CD8-positive, alpha-beta memory T cell (primary cell): Measurements from ENCODE around the gene ATP2B3. TPM values are rescaled to one million over a fixed set of nuclear protein-coding genes. Genes with fewer than 3 reads are reported as not detected.
A peak's percentile ranks its signal among the peaks of the same experiment; 100 is the strongest.

Experiments used
- CTCF ChIA-PET: fragments of 350-600 bp; sonication (Branson Sonifier 250); formaldehyde crosslinking; loops from one replicate; lab custom pipeline; 2021; ENCODE audit warnings: antibody characterized with exemption; lab: Charles Lee
- POLR2A ChIA-PET: fragments of 350-600 bp; sonication (Branson Sonifier 250); formaldehyde crosslinking; loops from one replicate; lab custom pipeline; 2021; ENCODE audit warnings: antibody characterized with exemption; lab: Charles Lee
- DNase-seq, 5 donors: peaks; one replicate each; pipeline versions ENCODE4 v3.0.0 to v3.0.0-alpha.2; 2020 to 2022; ENCODE audit warnings: mixed read lengths in 1 of 5
- H3K27ac ChIP-seq: one replicate; pipeline ENCODE4 v1.7.0; 2013; ENCODE audit warnings: low read depth, mild to moderate bottlenecking, low read length, moderate library complexity
- H3K27me3 ChIP-seq: 2 replicates; pipeline ENCODE4 v1.7.0; 2013; ENCODE audit warnings: low read length, mild to moderate bottlenecking; ENCODE audit not compliant: insufficient read depth, poor library complexity, severe bottlenecking
- H3K36me3 ChIP-seq: 2 replicates; pipeline ENCODE4 v1.7.0; 2013; ENCODE audit warnings: mild to moderate bottlenecking, low read length, moderate library complexity; ENCODE audit not compliant: insufficient read depth
- H3K4me1 ChIP-seq: 2 replicates; pipeline ENCODE4 v1.7.0; 2013; ENCODE audit warnings: mild to moderate bottlenecking, low read length, moderate library complexity; ENCODE audit not compliant: insufficient read depth
- H3K4me3 ChIP-seq: 2 replicates; pipeline ENCODE4 v1.7.0; 2013; ENCODE audit warnings: mild to moderate bottlenecking, low read length
- H3K9me3 ChIP-seq: 2 replicates; pipeline ENCODE4 v1.7.0; 2013; ENCODE audit warnings: mild to moderate bottlenecking, low read length
- H3K27ac Mint-ChIP-seq, 8 donors: one replicate each; pipeline ENCODE4 v1.8.0; 2020 to 2021; ENCODE audit warnings: mixed read lengths in 8 of 8, mild to moderate bottlenecking in 6 of 8, inconsistent platforms in 3 of 8, moderate library complexity in 3 of 8
- H3K27me3 Mint-ChIP-seq, 2 donors: one replicate each; pipeline ENCODE4 v1.8.0; 2020 to 2021; ENCODE audit warnings: mixed read lengths in 2 of 2, mild to moderate bottlenecking in 1 of 2, moderate library complexity in 1 of 2
- H3K36me3 Mint-ChIP-seq, 3 donors: one replicate each; pipeline ENCODE4 v1.8.0; 2020 to 2021; ENCODE audit warnings: mixed read lengths in 3 of 3, inconsistent platforms in 1 of 3, mild to moderate bottlenecking in 1 of 3
- H3K4me1 Mint-ChIP-seq, 3 donors: one replicate each; pipeline ENCODE4 v1.8.0; 2020 to 2021; ENCODE audit warnings: mixed read lengths in 3 of 3, inconsistent platforms in 1 of 3, mild to moderate bottlenecking in 1 of 3
- H3K4me3 Mint-ChIP-seq, 7 donors: one replicate each; pipeline ENCODE4 v1.8.0; 2020 to 2021; ENCODE audit warnings: mixed read lengths in 7 of 7, mild to moderate bottlenecking in 6 of 7, moderate library complexity in 4 of 7, inconsistent platforms in 2 of 7
- H3K9me3 Mint-ChIP-seq, 5 donors: one replicate each; pipeline ENCODE4 v1.8.0; 2020 to 2022; ENCODE audit warnings: mixed read lengths in 5 of 5, mild to moderate bottlenecking in 3 of 5, moderate library complexity in 2 of 5, inconsistent platforms in 1 of 5
- polyA plus RNA-seq: library from polyadenylated mRNA; unstranded; fragments of 300-500 nt; fragmentation: Illumina TruSeq; gene quantifications from one replicate; pipeline ENCODE4 v1.2.3, GENCODE V29; 2021
- total RNA-seq, 2 experiments: library from RNA; stranded (reverse); gene quantifications; one replicate each; pipeline ENCODE4 v1.2.3, GENCODE V29; 2021

Gene ATP2B3
- total and polyA plus RNA-seq, 3 experiments from 2014 or later = not detected

DNA sequence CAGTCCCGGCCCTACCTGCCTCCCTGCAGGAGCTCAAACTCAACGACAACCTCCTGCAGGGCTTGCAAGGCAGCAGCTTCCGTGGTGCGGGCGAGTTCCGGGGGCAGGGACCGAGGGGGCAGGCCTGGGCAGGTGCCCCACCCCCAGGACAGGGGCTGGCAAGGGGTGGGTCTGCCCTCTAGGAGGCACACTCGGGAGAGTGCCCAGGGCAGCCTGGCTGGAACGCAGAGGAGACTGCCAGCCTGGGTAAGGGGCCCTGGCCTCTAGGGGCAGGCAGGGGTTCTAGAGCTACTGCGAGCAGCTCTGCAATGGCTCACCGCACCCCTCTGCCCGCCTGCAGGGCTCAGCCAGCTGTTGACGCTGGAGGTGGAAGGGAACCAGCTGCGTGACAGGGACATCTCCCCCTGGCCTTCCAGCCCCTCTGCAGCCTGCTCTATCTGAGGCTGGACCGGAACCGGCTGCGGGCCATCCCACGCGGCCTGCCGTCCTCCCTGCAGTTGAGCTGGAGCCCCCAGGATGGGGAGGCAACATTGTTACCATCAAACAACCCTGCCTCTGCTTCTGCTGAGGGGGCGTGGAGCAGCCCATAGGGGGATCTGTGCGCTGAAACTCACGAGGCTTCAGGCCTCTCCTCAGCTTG is 34.9 kb upstream of the ATP2B3 start:
- H3K27ac Mint-ChIP-seq = no peak overlapping the region
- no peaks in the 10 kb centered on the region for H3K36me3 Mint-ChIP-seq
- H3K4me3 Mint-ChIP-seq = no peak overlapping the region
- H3K9me3 ChIP-seq = no peaks in the 10 kb centered on the region
- ChIA-PET POLR2A (no interaction called here), CTCF (interaction anchor here (1.0 kb wide), 1 partner anchor 25 kb away, joined by 4 read pairs; no protein-coding TSS in a partner anchor)
- H3K4me1 ChIP-seq = no peaks in the 10 kb centered on the region
- no peak overlapping the region for H3K4me3 ChIP-seq
- H3K27me3 ChIP-seq = no peaks in the 10 kb centered on the region
- no peak for DNase-seq
- H3K27me3 Mint-ChIP-seq = no peaks in the 10 kb centered on the region
- H3K4me1 Mint-ChIP-seq = no peaks in the 10 kb centered on the region
- no peaks in the 10 kb centered on the region for H3K9me3 Mint-ChIP-seq
- no peak overlapping the region for H3K27ac ChIP-seq
- H3K36me3 ChIP-seq = no peaks in the 10 kb centered on the region

DNA sequence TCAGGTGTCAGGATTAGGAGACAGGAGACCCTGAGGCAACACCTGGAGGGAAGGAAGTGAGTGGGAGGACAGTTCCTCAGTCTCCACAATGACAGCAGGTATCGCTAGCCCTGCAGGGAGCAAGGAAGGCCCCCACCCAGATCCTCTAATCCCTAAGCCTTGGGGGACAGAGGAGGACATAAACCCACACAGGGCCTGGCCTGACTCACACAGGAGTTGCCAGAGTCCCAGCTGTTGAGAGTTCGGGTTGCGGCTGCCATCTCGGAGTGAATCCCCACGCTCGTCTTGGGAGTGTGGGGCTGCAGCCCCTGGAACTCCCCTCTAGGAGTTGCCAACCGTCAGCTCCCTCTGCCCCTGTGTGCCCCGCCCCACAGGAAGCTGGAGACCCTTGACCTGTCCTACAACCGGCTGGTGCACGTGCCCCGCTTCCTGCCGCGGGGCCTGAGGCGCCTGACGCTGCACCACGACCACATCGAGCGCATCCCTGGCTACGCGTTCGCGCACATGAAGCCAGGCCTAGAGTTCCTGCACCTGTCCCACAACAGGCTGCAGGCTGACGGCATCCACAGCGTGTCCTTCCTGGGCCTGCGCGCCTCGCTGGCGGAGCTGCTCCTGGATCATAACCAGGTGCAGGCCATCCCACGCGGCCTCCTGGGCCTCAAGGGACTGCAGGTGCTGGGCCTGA is 31.9 kb upstream of the ATP2B3 start:
- H3K9me3 ChIP-seq = no peaks in the 10 kb centered on the region
- no peak overlapping the region for H3K27ac ChIP-seq
- Mint-ChIP-seq H3K27me3 (no peaks in the 10 kb centered on the region), H3K36me3 (no peaks in the 10 kb centered on the region), H3K4me3 (no peak overlapping the region), H3K9me3 (no peaks in the 10 kb centered on the region), H3K4me1 (no peaks in the 10 kb centered on the region), H3K27ac (no peak overlapping the region)
- ChIA-PET CTCF (no interaction called here), POLR2A (no interaction called here)
- no peak for DNase-seq
- no peak overlapping the region for H3K4me3 ChIP-seq
- H3K27me3 ChIP-seq = no peaks in the 10 kb centered on the region
- H3K4me1 ChIP-seq = no peaks in the 10 kb centered on the region
- H3K36me3 ChIP-seq = no peaks in the 10 kb centered on the region

DNA sequence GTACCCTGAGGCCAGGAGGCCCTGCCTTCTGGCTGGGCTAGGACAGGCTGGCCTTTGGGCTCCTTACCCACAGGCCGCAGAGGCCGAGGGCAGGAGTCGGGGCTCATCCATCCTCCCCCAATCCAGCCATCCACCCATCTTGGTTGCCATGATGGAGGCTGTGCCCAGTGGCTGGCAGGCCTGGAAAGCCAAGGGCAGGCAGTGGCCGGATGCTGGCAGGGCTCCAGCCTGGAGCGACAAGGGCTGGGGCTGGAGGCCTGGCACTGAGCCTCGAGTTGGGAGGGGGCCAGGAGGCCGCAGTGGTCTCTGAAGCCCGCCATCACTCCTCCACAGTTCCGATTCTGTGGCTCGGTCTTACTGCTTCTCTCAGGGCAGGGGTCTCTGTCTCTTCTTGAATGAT is 31.3 kb upstream of the ATP2B3 start:
- Mint-ChIP-seq H3K9me3 (no peaks in the 10 kb centered on the region), H3K27me3 (no peaks in the 10 kb centered on the region)
- CTCF ChIA-PET = no interaction called here

DNA sequence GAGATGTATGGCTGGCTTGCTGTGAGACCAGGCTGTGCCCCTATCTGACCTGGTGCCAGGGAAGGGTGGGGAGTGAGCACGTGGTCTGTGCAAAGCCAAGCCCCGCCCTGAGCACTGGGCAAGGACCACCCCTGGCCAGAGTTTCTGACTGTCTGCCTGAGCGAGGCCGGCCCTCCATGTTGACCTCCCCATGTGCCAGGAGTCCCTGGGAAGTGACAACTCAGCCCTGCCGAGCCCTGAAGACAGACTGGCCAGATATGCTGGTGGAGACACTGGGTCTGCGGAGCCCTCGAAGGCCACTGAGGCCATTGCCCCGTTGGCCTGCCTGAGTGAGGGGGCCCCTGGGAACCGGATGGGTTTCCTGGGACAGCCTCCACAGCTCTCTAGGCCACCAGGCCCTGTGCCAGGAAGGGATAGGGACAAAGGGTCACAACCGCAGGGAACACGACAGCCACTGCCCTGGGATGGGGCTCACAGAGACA is 29.8 kb upstream of the ATP2B3 start:
- Histone ChIP-seq H3K4me3 (no peak overlapping the region), H3K27ac (no peak overlapping the region), H3K9me3 (no peaks in the 10 kb centered on the region), H3K36me3 (no peaks in the 10 kb centered on the region), H3K4me1 (no peaks in the 10 kb centered on the region), H3K27me3 (no peaks in the 10 kb centered on the region)
- ChIA-PET POLR2A (no interaction called here), CTCF (no interaction called here)
- Mint-ChIP-seq H3K4me3 (no peak overlapping the region), H3K36me3 (no peaks in the 10 kb centered on the region), H3K27ac (peak overlapping the region in 1 of 8 donors; percentile 50), H3K27me3 (no peaks in the 10 kb centered on the region), H3K4me1 (no peaks in the 10 kb centered on the region), H3K9me3 (no peaks in the 10 kb centered on the region)
- DNase-seq = no peak

More for the DNA sequence above, 31.3 kb upstream of the ATP2B3 start:
- no peak for DNase-seq
- Mint-ChIP-seq H3K36me3 (no peaks in the 10 kb centered on the region), H3K4me1 (no peaks in the 10 kb centered on the region), H3K4me3 (no peak overlapping the region), H3K27ac (no peak overlapping the region)
- Histone ChIP-seq H3K27me3 (no peaks in the 10 kb centered on the region), H3K27ac (no peak overlapping the region), H3K4me1 (no peaks in the 10 kb centered on the region), H3K4me3 (no peak overlapping the region), H3K36me3 (no peaks in the 10 kb centered on the region), H3K9me3 (no peaks in the 10 kb centered on the region)
- POLR2A ChIA-PET = no interaction called here

DNA sequence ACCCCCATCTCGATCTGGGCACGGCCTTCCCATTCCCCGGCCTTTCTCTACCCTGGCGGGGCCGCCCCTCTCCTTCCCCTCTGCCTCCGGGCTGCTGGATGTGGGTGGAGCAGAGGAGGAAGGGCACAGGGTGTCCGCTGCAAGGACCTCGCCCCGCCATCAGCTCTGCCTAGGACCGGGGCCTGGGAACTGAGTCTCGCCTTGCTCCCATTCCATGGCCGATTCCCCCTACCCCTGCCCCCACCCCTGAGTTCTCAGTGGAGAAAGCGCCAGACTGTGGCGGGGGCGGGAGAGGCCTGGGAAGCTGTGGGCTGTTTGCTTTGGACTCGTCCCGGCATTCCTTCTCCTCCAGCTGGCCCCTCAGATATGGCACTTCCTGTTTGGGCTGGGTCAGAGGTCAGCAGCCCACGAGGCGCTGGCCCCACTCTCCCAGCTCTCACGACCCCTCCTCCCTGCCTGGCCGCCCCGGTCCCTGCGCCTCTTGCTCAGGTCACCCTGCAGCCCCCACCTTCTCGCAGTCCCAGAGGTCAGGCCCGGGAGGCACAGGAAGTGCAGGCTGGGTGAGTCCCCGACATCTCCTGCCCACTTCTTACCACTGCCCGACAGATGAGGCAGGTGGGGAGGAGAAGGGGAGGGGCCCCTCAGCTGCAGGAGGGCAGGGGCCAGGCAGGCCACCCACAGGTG is 29.1 kb upstream of the ATP2B3 start:
- DNase-seq = no peak
- CTCF ChIA-PET = no interaction called here
- Histone ChIP-seq H3K27ac (no peak overlapping the region), H3K9me3 (no peaks in the 10 kb centered on the region), H3K4me1 (no peaks in the 10 kb centered on the region), H3K4me3 (no peak overlapping the region), H3K27me3 (no peaks in the 10 kb centered on the region), H3K36me3 (no peaks in the 10 kb centered on the region)
- POLR2A ChIA-PET = no interaction called here
- no peaks in the 10 kb centered on the region for H3K4me1 Mint-ChIP-seq
- no peaks in the 10 kb centered on the region for H3K27me3 Mint-ChIP-seq
- H3K27ac Mint-ChIP-seq = no peak overlapping the region
- H3K36me3 Mint-ChIP-seq = no peaks in the 10 kb centered on the region
- no peak overlapping the region for H3K4me3 Mint-ChIP-seq
- H3K9me3 Mint-ChIP-seq = no peaks in the 10 kb centered on the region

DNA sequence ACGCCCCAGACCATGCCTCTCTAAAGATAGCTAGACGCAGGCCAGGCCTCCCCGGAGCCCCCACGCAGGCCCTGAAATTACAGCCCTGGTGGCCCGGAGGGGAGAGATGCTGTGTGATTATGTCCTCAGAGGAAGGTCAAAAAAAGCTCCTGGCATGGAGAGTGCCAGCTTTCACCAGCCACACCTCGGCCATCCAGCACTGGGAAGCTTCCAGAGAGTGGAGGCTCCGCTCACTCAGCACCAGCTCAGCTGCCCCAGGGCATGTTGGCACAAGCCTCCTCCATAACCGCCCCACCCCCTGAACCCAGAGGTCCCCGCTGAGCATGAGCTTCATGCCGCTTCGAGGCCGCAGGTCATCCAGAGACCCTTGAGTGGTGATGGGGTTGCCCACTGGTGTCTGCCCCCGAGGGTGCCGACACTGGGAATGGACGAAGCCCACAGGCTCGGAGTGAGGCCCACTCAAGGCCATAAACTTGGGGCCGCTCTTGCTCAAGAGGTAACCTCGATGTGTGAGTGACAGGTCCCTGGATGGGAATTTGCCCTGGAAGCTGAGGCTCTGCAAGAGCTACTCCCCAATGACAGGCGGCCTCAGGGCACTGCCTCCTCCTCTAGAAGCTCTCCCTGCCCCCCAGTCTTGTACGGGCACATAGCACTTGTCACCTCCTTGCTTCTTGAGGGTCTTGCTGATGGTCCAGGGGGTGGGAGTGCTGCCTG is 27.1 kb upstream of the ATP2B3 start:
- POLR2A ChIA-PET = no interaction called here
- CTCF ChIA-PET = interaction anchor here (2.8 kb wide), 1 partner anchor 17 kb away, joined by 13 read pairs; no protein-coding TSS in a partner anchor

DNA sequence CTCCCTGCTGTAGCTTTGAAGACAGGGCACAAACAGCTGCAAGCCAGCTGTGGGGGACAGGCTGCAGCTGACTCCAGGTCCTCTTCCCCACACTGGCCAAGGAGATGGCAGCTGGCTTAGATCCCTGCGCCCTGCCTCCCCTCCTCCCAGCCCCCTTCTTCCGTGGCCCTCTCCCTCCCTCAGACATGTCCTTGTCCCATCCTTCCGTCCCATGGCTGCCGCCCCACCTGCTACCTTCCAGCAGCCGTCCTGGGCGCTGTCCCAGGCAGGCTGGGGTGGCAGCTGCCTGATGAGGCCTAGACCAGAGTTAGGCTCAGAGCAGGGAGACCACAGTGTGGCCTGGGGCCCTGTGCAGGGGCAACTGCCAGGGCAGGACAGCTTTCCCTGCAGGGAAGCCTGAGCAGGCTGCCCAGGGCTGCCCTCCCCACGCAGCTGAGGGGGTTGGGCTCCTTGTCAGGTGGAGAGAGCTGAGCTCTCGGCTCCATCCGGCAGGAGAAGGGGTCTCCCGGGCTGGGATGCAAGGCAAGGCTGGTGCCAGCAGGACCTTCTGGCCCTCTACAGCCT is 26.0 kb upstream of the ATP2B3 start:
- Mint-ChIP-seq H3K27me3 (peaks cover 0 to 3% of the 10 kb centered on the region in 2 donors), H3K4me3 (no peak overlapping the region)
- POLR2A ChIA-PET = no interaction called here

More for the DNA sequence above, 27.1 kb upstream of the ATP2B3 start:
- H3K9me3 ChIP-seq = no peaks in the 10 kb centered on the region
- no peaks in the 10 kb centered on the region for H3K9me3 Mint-ChIP-seq
- H3K4me1 ChIP-seq = no peaks in the 10 kb centered on the region
- no peaks in the 10 kb centered on the region for H3K27me3 ChIP-seq
- no peaks in the 10 kb centered on the region for H3K36me3 Mint-ChIP-seq
- H3K4me3 Mint-ChIP-seq = no peak overlapping the region
- peak overlapping the region in 1 of 8 donors; percentile 38 for H3K27ac Mint-ChIP-seq
- no peak overlapping the region for H3K4me3 ChIP-seq
- peaks cover 0 to 3% (median 0%) of the 10 kb centered on the region in 3 donors for H3K4me1 Mint-ChIP-seq
- no peak for DNase-seq
- no peak overlapping the region for H3K27ac ChIP-seq
- no peaks in the 10 kb centered on the region for H3K36me3 ChIP-seq
- peaks cover 0 to 2% of the 10 kb centered on the region in 2 donors for H3K27me3 Mint-ChIP-seq

More for the DNA sequence above, 26.0 kb upstream of the ATP2B3 start:
- Mint-ChIP-seq H3K27ac (peak overlapping the region in 1 of 8 donors; percentile 90), H3K36me3 (no peaks in the 10 kb centered on the region), H3K4me1 (peaks cover 0 to 3% (median 0%) of the 10 kb centered on the region in 3 donors), H3K9me3 (no peaks in the 10 kb centered on the region)
- no peaks in the 10 kb centered on the region for H3K36me3 ChIP-seq
- no peaks in the 10 kb centered on the region for H3K27me3 ChIP-seq
- H3K4me1 ChIP-seq = no peaks in the 10 kb centered on the region
- H3K27ac ChIP-seq = no peak overlapping the region
- no peak overlapping the region for H3K4me3 ChIP-seq
- CTCF ChIA-PET = interaction anchor here (2.8 kb wide), 1 partner anchor 16 kb away, joined by 13 read pairs; no protein-coding TSS in a partner anchor
- no peak for DNase-seq
- H3K9me3 ChIP-seq = no peaks in the 10 kb centered on the region
